SK-N-MC (cell line): ENCODE data around the gene FBXL17.

Experiments
- EZH2 ChIP-seq: fragments of 200-600 bp; sonication (generic); IDR thresholded peaks from one replicate; pipeline ENCODE4 v1.6.1; 2017; ENCODE audit warnings: antibody characterized with exemption
- POLR2AphosphoS5 ChIP-seq: IDR thresholded peaks from 2 replicates; pipeline ENCODE4 v1.6.1; 2012; ENCODE audit warnings: mild to moderate bottlenecking, low read depth, low read length, borderline replicate concordance

DNA sequence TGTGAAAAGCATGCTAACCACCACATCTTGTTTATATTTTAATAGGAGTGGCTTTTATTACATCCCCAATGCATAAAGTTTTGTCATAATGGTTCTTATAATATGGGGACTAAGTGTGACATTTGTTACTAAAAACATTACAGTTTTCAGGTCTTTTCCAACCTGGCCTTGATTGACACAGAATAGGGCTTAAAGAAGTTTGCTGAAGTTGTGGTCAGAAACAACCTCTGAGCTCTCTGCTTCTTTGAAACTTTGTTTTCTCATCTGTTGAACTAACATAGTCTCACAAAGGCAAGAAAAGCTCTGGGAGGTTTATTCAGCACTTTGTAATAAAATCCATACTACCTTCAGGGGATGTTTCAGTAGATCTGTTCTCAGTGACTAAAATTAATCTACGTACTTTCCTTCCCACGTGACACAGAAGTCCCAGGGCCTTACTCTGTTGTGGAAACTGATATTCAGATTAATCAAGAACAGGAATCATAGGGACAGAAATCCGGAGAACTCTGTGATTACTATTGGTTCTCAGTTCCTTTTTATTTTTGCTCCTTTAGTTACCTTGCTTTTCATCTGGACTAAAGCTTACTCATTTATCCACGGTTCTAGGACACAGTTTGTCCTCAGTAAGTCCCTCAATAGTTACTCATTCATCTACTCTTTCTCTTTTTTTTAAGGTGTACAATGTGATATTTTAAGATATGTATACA, 422.2 kb downstream of the FBXL17 start:
- TF ChIP-seq EZH2 (no peak), POLR2AphosphoS5 (no peak)
